MM.1S (cell line): ENCODE measurements around the gene ITPRIPL2.

Experiments used
- DNase-seq: peaks from one replicate; pipeline ENCODE4 v3.0.0-alpha.2; 2015
- H2AFZ ChIP-seq: fragments of 300-600 bp; sonication (generic); 2 replicates; pipeline ENCODE4 v1.6.0; 2016; ENCODE audit warnings: antibody characterized with exemption, low read length
- H3F3A ChIP-seq: fragments of 300-600 bp; sonication (generic); 2 replicates; pipeline ENCODE4 v1.6.1; 2016; ENCODE audit warnings: mild to moderate bottlenecking, antibody characterized with exemption, low read length, moderate library complexity, mixed read lengths; ENCODE audit not compliant: insufficient read depth
- H3K27ac ChIP-seq: fragments of 300-600 bp; sonication (generic); 2 replicates; pipeline ENCODE4 v1.5.1; 2016; ENCODE audit warnings: mild to moderate bottlenecking, low read length
- H3K27me3 ChIP-seq: fragments of 300-600 bp; sonication (generic); replicated peaks from 2 replicates; pipeline ENCODE4 v1.6.0; 2016; ENCODE audit warnings: low read length; ENCODE audit not compliant: insufficient read depth
- H3K36me3 ChIP-seq: fragments of 300-600 bp; sonication (generic); replicated peaks from 2 replicates; pipeline ENCODE4 v1.6.1; 2016; ENCODE audit warnings: mild to moderate bottlenecking, low read length, mixed read lengths; ENCODE audit not compliant: insufficient read depth
- H3K4me1 ChIP-seq: fragments of 300-600 bp; sonication (generic); 2 replicates; pipeline ENCODE4 v1.6.1; 2016; ENCODE audit warnings: low read length, mixed read lengths
- H3K4me2 ChIP-seq: fragments of 300-600 bp; sonication (generic); 2 replicates; pipeline ENCODE4 v1.6.0; 2016; ENCODE audit warnings: low read depth, low read length
- H3K4me3 ChIP-seq: fragments of 300-600 bp; sonication (generic); 2 replicates; pipeline ENCODE4 v1.5.1; 2016; ENCODE audit warnings: low read length, mixed read lengths
- H3K79me2 ChIP-seq: fragments of 300-600 bp; sonication (generic); 2 replicates; pipeline ENCODE4 v1.6.1; 2016; ENCODE audit warnings: mixed run types, low read length, mixed read lengths
- H3K9ac ChIP-seq: fragments of 300-600 bp; sonication (generic); 2 replicates; pipeline ENCODE4 v1.6.1; 2016; ENCODE audit warnings: low read length, mixed read lengths
- H3K9me2 ChIP-seq: fragments of 300-600 bp; sonication (generic); replicated peaks from 2 replicates; pipeline ENCODE4 v1.6.1; 2016; ENCODE audit warnings: mild to moderate bottlenecking, low read length, mixed read lengths; ENCODE audit not compliant: insufficient read depth
- H3K9me3 ChIP-seq: fragments of 300-600 bp; sonication (generic); replicated peaks from 2 replicates; pipeline ENCODE4 v1.6.1; 2016; ENCODE audit warnings: mild to moderate bottlenecking, low read length, mixed read lengths; ENCODE audit not compliant: insufficient read depth
- H4K20me1 ChIP-seq: fragments of 300-600 bp; sonication (generic); 2 replicates; pipeline ENCODE4 v1.6.1; 2016; ENCODE audit warnings: mild to moderate bottlenecking, low read length, moderate library complexity, mixed read lengths; ENCODE audit not compliant: insufficient read depth
- EZH2 ChIP-seq: fragments of 300-600 bp; sonication (generic); optimal IDR thresholded peaks from 2 replicates; pipeline ENCODE3; 2017; ENCODE audit warnings: low read depth, mild to moderate bottlenecking, antibody characterized with exemption, low read length, mixed read lengths
- EZH2phosphoT487 ChIP-seq: fragments of 300-600 bp; sonication (generic); IDR thresholded peaks from 2 replicates; pipeline ENCODE4 v1.6.1; 2018; ENCODE audit warnings: antibody characterized with exemption, low read length
- TF ChIP-seq, protein P1 (sequence below): fragments of 300-600 bp; sonication (generic); IDR thresholded peaks from 2 replicates; pipeline ENCODE4 v1.5.1; 2016; ENCODE audit warnings: antibody characterized with exemption, low read length, mixed read lengths

The ITPRIPL2 gene

DNA sequence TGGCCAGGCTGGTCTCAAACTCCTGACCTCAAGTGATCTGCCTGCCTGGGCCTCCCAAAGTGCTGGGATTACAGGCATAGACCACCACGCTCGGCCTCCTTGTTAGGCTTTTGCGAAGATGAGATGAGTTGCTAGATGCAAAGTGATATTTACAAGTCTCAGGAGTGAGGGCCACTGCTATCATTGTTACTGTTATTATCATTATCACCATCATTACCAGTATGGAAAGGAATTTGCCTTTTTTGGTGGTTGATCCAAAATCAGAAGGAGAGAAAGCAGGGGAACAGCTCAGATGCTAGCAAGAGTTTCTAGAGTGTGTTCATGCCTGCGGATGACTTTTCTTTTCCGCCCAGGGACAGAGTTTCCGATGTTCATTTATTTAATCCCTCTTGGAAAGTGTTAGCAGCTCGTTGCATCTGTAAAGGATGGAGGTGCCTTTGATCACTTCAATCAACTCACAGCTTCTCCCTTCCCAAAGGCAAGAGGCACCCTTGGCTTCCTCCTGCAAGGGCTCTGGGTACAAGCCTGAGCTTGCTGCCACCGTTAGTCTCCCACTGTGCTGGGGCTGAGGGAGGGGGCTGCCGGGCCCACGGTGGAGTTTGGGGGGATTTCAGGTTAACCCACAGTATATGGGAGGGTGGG is 21.6 kb downstream of the ITPRIPL2 start:
- Histone ChIP-seq H2AFZ (no peak overlapping the region), H3F3A (no peaks in the 10 kb centered on the region), H3K4me3 (no peak overlapping the region), H3K27ac (no peak overlapping the region), H3K9me2 (no peaks in the 10 kb centered on the region), H3K4me2 (no peak overlapping the region), H3K4me1 (no peaks in the 10 kb centered on the region), H3K79me2 (no peaks in the 10 kb centered on the region), H4K20me1 (no peaks in the 10 kb centered on the region), H3K9ac (no peak overlapping the region), H3K9me3 (no peaks in the 10 kb centered on the region), H3K36me3 (no peaks in the 10 kb centered on the region), H3K27me3 (no peaks in the 10 kb centered on the region)
- TF ChIP-seq EZH2phosphoT487 = no peak
- TF ChIP-seq, protein P1, sequence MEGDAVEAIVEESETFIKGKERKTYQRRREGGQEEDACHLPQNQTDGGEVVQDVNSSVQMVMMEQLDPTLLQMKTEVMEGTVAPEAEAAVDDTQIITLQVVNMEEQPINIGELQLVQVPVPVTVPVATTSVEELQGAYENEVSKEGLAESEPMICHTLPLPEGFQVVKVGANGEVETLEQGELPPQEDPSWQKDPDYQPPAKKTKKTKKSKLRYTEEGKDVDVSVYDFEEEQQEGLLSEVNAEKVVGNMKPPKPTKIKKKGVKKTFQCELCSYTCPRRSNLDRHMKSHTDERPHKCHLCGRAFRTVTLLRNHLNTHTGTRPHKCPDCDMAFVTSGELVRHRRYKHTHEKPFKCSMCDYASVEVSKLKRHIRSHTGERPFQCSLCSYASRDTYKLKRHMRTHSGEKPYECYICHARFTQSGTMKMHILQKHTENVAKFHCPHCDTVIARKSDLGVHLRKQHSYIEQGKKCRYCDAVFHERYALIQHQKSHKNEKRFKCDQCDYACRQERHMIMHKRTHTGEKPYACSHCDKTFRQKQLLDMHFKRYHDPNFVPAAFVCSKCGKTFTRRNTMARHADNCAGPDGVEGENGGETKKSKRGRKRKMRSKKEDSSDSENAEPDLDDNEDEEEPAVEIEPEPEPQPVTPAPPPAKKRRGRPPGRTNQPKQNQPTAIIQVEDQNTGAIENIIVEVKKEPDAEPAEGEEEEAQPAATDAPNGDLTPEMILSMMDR = no peak
- no peak for TF ChIP-seq EZH2
- no peak for DNase-seq

DNA sequence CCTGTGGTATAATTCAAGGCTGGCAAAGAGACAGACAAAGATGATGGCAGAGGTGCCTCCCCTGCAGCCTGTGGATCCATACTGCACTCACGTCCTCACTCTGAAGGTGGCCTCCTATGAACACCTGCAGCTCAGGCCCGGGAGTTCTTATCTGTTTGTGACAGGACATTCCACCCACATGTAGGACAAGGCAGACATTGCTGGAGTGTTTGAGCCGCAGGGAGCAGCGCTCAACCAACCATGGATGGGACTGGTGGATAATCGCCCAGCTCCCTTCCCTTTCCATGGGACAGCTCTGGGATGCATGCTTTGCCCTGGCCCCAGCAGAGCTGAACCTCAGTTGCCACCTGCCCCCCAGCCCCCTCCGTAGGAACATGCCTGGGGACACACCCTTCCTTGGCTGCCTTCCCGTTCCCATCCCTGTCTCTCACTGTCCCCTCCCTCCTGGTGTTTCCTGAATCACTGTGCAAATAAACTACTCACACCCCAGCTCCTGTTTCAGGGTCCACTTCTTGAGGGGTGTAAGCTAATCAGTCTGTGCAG is 22.2 kb downstream of the ITPRIPL2 start:
- no peak overlapping the region for H3K27ac ChIP-seq
- H3K4me2 ChIP-seq = no peak overlapping the region
- TF ChIP-seq EZH2 (no peak), EZH2phosphoT487 (no peak)
- TF ChIP-seq, protein P1 = no peak
- no peaks in the 10 kb centered on the region for H4K20me1 ChIP-seq
- H3K4me3 ChIP-seq = no peak overlapping the region
- no peaks in the 10 kb centered on the region for H3K27me3 ChIP-seq
- no peak overlapping the region for H3K9ac ChIP-seq
- no peaks in the 10 kb centered on the region for H3K79me2 ChIP-seq
- no peak for DNase-seq
- no peaks in the 10 kb centered on the region for H3F3A ChIP-seq
- H3K9me3 ChIP-seq = no peaks in the 10 kb centered on the region
- H3K9me2 ChIP-seq = no peaks in the 10 kb centered on the region
- no peaks in the 10 kb centered on the region for H3K4me1 ChIP-seq
- H2AFZ ChIP-seq = no peak overlapping the region
- no peaks in the 10 kb centered on the region for H3K36me3 ChIP-seq

DNA sequence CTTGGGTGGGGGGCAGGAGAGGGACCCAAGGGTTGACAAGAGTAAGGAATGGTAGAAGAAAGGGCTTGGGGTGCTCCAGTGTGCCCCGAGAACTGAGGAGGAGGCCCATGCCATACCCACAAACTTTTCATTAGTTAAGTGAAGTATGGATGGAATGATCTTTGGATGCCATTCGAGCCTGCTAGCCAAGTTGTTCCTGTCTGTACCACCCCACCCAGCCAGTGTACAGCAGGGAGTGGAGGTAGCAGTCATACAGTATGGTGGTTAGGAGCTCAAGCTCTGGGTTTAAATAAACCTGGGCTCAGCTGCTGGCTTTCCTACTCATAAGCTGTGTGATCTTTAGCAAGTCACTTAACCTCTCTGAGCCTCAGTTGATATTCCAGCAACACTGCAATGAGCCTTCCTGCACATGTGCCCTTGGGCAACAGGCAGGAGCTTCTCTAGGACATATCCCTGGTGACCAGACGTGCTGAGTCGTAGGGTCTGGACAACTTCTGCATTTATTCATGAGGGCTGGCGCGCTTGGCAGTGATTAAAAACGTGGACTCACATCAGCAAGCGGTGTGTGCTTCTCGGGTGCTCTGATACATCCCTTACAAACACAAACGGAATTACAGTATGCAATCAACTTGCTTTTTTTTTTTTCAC is 22.9 kb downstream of the ITPRIPL2 start:
- Histone ChIP-seq H3K4me2 (no peak overlapping the region), H3K79me2 (no peaks in the 10 kb centered on the region), H3K9me2 (no peaks in the 10 kb centered on the region), H3K36me3 (no peaks in the 10 kb centered on the region), H3K4me3 (no peak overlapping the region), H4K20me1 (no peaks in the 10 kb centered on the region), H3K9me3 (no peaks in the 10 kb centered on the region), H3K27me3 (no peaks in the 10 kb centered on the region), H3K27ac (no peak overlapping the region), H2AFZ (no peak overlapping the region), H3K9ac (no peak overlapping the region), H3K4me1 (no peaks in the 10 kb centered on the region), H3F3A (no peaks in the 10 kb centered on the region)
- TF ChIP-seq EZH2phosphoT487 (no peak), EZH2 (no peak)
- TF ChIP-seq, protein P1 = no peak
- no peak for DNase-seq
